Fibroblast of pulmonary artery (primary cell): ENCODE results near the gene RABEPK.
"Not testable (repeated sequence)": the region's sequence is repeated elsewhere in the genome, so short reads cannot be mapped to it uniquely, and the experiment has no call there.

Experiments
- DNase-seq: peaks from one replicate; pipeline ENCODE4 v3.0.0-alpha.2; 2010; ENCODE audit warnings: low read depth
- H3K4me3 ChIP-seq: replicated peaks from 2 replicates; pipeline ENCODE4 v1.5.1; 2011; ENCODE audit warnings: low read depth, mild to moderate bottlenecking, control low read depth, low read length, moderate library complexity
- TF ChIP-seq, protein P1 (sequence below): IDR thresholded peaks from 2 replicates; pipeline ENCODE4 v1.5.1; 2011; ENCODE audit warnings: mild to moderate bottlenecking, control low read depth, low read length, inconsistent platforms; ENCODE audit errors: missing control alignments

Gene RABEPK

DNA sequence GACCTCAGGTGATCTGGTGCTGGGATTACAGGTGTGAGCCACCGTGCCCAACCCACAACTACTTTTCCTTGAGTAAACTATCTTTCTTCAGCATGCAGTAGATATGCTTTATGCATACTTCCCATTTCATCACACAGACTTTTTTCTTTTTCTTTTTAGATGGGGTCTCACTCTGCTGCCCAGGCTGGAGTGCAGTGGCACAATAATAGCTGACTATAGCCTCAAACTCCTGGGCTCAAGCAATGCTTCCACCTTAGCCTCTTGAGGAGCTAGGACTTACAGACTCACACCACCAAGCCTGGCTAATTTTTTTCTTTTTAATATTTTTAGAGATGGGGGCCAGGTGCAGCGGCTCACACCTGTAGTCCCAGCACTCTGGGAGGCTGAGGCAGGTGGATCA, 33.6 kb upstream of the RABEPK start:
- TF ChIP-seq, protein P1, sequence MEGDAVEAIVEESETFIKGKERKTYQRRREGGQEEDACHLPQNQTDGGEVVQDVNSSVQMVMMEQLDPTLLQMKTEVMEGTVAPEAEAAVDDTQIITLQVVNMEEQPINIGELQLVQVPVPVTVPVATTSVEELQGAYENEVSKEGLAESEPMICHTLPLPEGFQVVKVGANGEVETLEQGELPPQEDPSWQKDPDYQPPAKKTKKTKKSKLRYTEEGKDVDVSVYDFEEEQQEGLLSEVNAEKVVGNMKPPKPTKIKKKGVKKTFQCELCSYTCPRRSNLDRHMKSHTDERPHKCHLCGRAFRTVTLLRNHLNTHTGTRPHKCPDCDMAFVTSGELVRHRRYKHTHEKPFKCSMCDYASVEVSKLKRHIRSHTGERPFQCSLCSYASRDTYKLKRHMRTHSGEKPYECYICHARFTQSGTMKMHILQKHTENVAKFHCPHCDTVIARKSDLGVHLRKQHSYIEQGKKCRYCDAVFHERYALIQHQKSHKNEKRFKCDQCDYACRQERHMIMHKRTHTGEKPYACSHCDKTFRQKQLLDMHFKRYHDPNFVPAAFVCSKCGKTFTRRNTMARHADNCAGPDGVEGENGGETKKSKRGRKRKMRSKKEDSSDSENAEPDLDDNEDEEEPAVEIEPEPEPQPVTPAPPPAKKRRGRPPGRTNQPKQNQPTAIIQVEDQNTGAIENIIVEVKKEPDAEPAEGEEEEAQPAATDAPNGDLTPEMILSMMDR = no peak
- no peak overlapping the region for H3K4me3 ChIP-seq
- DNase-seq = no peak

DNA sequence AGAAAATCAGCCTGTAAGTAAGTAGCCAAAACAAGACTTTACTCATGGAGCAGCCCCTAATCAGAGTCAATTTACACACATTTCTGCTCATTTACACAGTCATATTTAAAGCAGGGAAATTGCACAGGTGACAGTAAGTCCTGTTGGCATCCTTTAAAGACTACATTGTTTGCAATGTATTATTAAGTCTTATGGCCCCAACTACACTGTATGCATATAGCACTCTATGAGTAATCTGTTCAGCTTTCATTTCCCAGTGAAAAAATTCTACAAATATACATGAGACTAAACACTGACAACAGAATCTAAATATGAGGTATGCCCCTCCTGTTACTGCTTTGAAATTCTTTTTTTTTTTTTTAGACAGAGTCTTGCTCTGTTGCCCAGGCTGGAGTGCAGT, 30.4 kb upstream of the RABEPK start:
- H3K4me3 ChIP-seq = no peak overlapping the region
- TF ChIP-seq, protein P1 = no peak
- no peak for DNase-seq

DNA sequence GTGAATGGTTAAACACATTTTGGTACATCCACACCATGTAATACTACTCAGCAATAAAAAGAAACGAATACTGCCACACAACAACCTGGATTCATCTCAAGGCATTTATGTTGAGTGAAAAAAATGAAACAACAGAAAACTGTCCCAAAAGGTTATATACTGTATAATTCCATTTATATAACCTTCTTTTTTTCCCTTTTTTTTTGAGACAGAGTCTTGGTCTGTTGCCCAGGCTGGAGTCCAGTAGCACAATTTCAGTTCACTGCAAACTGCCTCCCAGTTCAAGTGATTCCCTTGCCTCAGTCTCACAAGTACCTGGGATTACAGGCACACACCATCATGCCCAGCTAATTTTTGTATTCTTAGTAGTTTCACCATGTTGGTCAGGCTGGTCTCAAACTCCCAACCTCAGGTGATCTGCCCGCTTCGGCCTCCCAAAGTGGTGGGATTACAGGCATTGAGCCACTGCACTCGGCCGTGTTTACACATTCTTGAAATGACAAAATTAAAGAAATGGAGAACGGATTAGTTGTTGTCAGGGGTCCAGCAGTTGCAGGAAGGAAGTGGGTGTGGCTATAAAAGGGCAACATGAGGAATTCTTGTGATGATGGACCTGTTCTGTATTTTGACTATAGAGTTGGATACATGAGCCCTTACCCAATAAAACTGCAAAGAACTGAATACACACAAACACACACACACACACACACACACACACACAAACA, 28.1 kb upstream of the RABEPK start:
- DNase-seq = peak; percentile 63
- TF ChIP-seq, protein P1 = no peak
- H3K4me3 ChIP-seq = no peak overlapping the region

DNA sequence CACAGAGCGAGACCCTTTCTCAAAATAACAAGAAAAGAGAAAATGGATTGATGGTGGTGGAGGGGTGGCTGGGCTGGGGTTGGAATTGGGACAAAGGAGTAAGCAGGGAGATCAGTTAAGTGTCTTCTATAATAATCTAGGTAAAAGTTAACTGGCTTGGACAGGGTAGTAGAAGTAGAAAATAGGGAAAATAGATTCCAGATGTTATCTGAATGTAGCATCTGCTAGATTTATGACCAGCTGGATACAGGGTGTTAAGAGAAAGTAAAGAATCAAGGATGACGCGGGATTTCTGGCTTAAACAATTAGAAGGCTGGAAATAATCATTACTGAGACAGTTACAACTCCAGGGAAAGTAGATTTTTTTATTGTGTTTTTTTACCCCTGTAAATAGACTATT, 23.7 kb upstream of the RABEPK start:
- DNase-seq = no peak
- no peak overlapping the region for H3K4me3 ChIP-seq
- TF ChIP-seq, protein P1 = no peak

DNA sequence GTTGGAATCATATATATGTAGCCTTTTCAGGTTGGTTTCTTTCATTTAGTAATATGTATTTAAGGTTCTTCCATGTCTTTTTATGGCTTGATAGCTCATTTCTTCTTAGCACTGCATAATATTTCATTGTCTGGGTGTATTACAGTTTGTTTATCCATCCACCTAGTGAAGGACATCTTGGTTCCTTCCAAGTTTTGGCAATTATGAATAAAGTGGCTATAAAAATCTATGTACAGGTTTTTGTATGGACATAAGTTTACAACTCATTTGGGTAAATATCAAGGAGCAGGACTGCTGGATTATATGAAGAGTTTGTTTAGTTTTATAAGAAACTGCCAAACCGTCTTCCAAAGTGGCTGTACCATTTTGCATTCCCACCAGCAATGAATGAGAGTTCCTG, 22.5 kb upstream of the RABEPK start:
- no peak overlapping the region for H3K4me3 ChIP-seq
- TF ChIP-seq, protein P1 = no peak
- no peak for DNase-seq

DNA sequence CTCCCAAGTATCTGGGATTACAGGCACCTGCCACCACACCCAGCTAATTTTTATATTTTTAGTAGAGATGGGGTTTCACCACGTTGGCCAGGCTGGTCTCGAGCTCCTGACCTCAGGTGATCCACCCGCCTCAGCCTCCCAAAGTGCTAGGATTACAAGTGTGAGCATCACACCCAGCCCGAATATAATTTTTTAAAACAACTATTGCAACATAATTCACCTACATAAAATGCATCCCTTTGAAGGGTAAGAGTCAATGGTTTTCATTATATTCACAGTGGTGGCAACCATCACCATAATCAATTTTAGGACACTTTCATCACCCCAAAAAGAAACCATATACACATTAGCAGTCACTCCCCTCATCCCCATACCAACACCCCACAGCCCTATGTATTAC, 20.6 kb upstream of the RABEPK start:
- H3K4me3 ChIP-seq, DNase-seq: not testable (repeated sequence)

DNA sequence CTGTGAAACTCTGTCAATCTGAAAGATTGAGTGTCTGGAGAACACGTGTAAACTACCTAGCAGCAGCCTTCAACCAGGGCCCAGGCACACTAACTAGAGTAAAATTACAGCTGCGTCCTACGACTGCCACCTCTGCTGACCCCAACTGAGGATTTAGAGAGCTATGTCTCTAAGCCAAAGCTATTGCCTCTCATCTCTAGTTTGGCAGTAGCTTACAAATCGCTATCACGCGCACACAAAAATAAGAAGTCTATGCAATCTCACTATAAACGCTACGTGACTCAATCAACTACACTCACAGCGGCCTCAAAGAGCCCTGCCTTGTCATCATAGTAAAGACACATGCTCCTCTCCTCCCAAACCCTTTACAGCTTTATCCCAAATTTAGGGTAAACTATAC, 19.5 kb upstream of the RABEPK start:
- no peak overlapping the region for H3K4me3 ChIP-seq
- no peak for DNase-seq
- TF ChIP-seq, protein P1 = no peak

DNA sequence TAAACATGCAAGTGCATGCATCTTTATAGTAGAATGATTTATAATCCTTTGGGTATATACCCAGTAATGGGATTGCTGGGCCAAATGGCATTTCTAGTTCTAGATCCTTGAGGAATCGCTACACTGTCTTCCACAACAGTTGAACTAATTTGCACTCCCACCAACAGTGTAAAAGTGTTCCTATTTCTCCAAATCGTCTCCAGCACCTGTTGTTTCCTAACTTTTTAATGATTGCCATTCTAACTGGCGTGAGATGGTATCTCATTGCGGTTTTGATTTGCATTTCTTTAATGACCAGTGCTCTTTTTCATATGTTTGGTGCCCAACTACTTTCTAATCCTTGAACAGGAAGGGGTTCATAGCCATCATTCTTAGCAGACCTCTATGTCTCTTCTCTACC, 18.6 kb upstream of the RABEPK start:
- not testable (repeated sequence) for H3K4me3 ChIP-seq, DNase-seq
